ES-I3 (cell line): ENCODE results near the gene ITGB6.

Experiments
- H3K36me3 ChIP-seq: 2 replicates; pipeline ENCODE4 v1.6.1; 2013; ENCODE audit warnings: mild to moderate bottlenecking, low read length, control low read depth, moderate library complexity; ENCODE audit not compliant: insufficient read depth
- H3K4me1 ChIP-seq: 2 replicates; pipeline ENCODE4 v1.6.1; 2013; ENCODE audit warnings: mild to moderate bottlenecking, control low read depth, low read length; ENCODE audit not compliant: insufficient read depth
- H3K9ac ChIP-seq: 2 replicates; pipeline ENCODE4 v1.6.1; 2013; ENCODE audit warnings: low read depth, mild to moderate bottlenecking, low read length, moderate library complexity
- H3K9me3 ChIP-seq: 2 replicates; pipeline ENCODE4 v1.6.1; 2013; ENCODE audit warnings: mild to moderate bottlenecking, low read length, moderate library complexity; ENCODE audit not compliant: control insufficient read depth, insufficient read depth

The ITGB6 gene

GRCh38 chr2:160209516-160209856, 9.4 kb upstream of the ITGB6 start:
- Histone ChIP-seq H3K36me3 (no peaks in the 10 kb centered on the region), H3K4me1 (peaks cover 6% of the 10 kb centered on the region; the same call in 1 of the 2 replicates), H3K9me3 (no peaks in the 10 kb centered on the region; the same call in 1 of the 2 replicates), H3K9ac (no peak overlapping the region)

- Histone ChIP-seq H3K9ac (no peak overlapping the region), H3K36me3 (no peaks in the 10 kb centered on the region), H3K9me3 (no peaks in the 10 kb centered on the region; the same call in 1 of the 2 replicates), H3K4me1 (peaks cover 6% of the 10 kb centered on the region; the same call in 1 of the 2 replicates)
These were observed 8.8 kb upstream of the ITGB6 start for GRCh38 chr2:160208655-160209515.

GRCh38 chr2:160207804-160208654, 8.0 kb upstream of the ITGB6 start:
- Histone ChIP-seq H3K4me1 (peaks cover 6% of the 10 kb centered on the region; the same call in 1 of the 2 replicates), H3K9ac (no peak overlapping the region), H3K9me3 (no peaks in the 10 kb centered on the region; the same call in 1 of the 2 replicates), H3K36me3 (no peaks in the 10 kb centered on the region)

- no peak overlapping the region for H3K9ac ChIP-seq
- H3K9me3 ChIP-seq: no peaks in the 10 kb centered on the region; the same call in 1 of the 2 replicates
- H3K36me3 ChIP-seq: no peaks in the 10 kb centered on the region
- peaks cover 6% of the 10 kb centered on the region; the same call in 1 of the 2 replicates for H3K4me1 ChIP-seq
These were observed 7.2 kb upstream of the ITGB6 start for GRCh38 chr2:160207271-160207670.

GRCh38 chr2:160206436-160206835, 6.4 kb upstream of the ITGB6 start:
- peaks cover 6% of the 10 kb centered on the region; the same call in 1 of the 2 replicates for H3K4me1 ChIP-seq
- H3K9me3 ChIP-seq: no peaks in the 10 kb centered on the region; the same call in 1 of the 2 replicates
- H3K9ac ChIP-seq: no peak overlapping the region
- H3K36me3 ChIP-seq: no peaks in the 10 kb centered on the region

GRCh38 chr2:160205505-160205904, 5.4 kb upstream of the ITGB6 start:
- Histone ChIP-seq H3K4me1 (peaks cover 6% of the 10 kb centered on the region; the same call in 1 of the 2 replicates), H3K9me3 (no peaks in the 10 kb centered on the region; the same call in 1 of the 2 replicates), H3K36me3 (no peaks in the 10 kb centered on the region), H3K9ac (no peak overlapping the region)

- H3K9ac ChIP-seq: no peak overlapping the region
- no peaks in the 10 kb centered on the region for H3K36me3 ChIP-seq
- peaks cover 6% of the 10 kb centered on the region; the same call in 1 of the 2 replicates for H3K4me1 ChIP-seq
- H3K9me3 ChIP-seq: no peaks in the 10 kb centered on the region; the same call in 1 of the 2 replicates
These were observed 3.4 kb upstream of the ITGB6 start for GRCh38 chr2:160203422-160203821.

GRCh38 chr2:160203007-160203406, 2.9 kb upstream of the ITGB6 start:
- Histone ChIP-seq H3K9me3 (no peaks in the 10 kb centered on the region; the same call in 1 of the 2 replicates), H3K36me3 (no peaks in the 10 kb centered on the region), H3K9ac (no peak overlapping the region), H3K4me1 (peaks cover 3% of the 10 kb centered on the region; the same call in 1 of the 2 replicates)

GRCh38 chr2:160201849-160202539, 1.9 kb upstream of the ITGB6 start:
- Histone ChIP-seq H3K4me1 (no peaks in the 10 kb centered on the region; the same call in 1 of the 2 replicates), H3K36me3 (no peaks in the 10 kb centered on the region), H3K9ac (no peak overlapping the region), H3K9me3 (no peaks in the 10 kb centered on the region; the same call in 1 of the 2 replicates)

- Histone ChIP-seq H3K4me1 (no peaks in the 10 kb centered on the region; the same call in 1 of the 2 replicates), H3K9ac (no peak overlapping the region), H3K9me3 (no peaks in the 10 kb centered on the region), H3K36me3 (no peaks in the 10 kb centered on the region)
These were observed 849 bp upstream of the ITGB6 start for GRCh38 chr2:160200921-160201320.

GRCh38 chr2:160199053-160199452, 1.0 kb downstream of the ITGB6 start:
- Histone ChIP-seq H3K4me1 (no peaks in the 10 kb centered on the region), H3K9ac (no peak overlapping the region), H3K9me3 (no peaks in the 10 kb centered on the region), H3K36me3 (no peaks in the 10 kb centered on the region)

GRCh38 chr2:160197587-160197986, 2.5 kb downstream of the ITGB6 start:
- no peaks in the 10 kb centered on the region for H3K9me3 ChIP-seq
- no peaks in the 10 kb centered on the region for H3K36me3 ChIP-seq
- no peaks in the 10 kb centered on the region for H3K4me1 ChIP-seq
- no peak overlapping the region for H3K9ac ChIP-seq

GRCh38 chr2:160194946-160195345, 5.1 kb downstream of the ITGB6 start:
- H3K4me1 ChIP-seq: no peaks in the 10 kb centered on the region
- no peaks in the 10 kb centered on the region for H3K36me3 ChIP-seq
- H3K9me3 ChIP-seq: no peaks in the 10 kb centered on the region
- no peak overlapping the region for H3K9ac ChIP-seq

- H3K4me1 ChIP-seq: no peaks in the 10 kb centered on the region
These were observed 5.7 kb downstream of the ITGB6 start for GRCh38 chr2:160194351-160194750.

More at GRCh38 chr2:160194351-160194750, 5.7 kb downstream of the ITGB6 start:
- no peaks in the 10 kb centered on the region for H3K36me3 ChIP-seq
- no peak overlapping the region for H3K9ac ChIP-seq
- no peaks in the 10 kb centered on the region for H3K9me3 ChIP-seq
